Anterior cingulate cortex (tissue), 58 donors: ENCODE measurements around the gene PPP2R2B.

Experiments
- DNase-seq, 58 donors: peaks; one replicate each; lab custom pipeline; 2025; lab: John Stamatoyannopoulos, UW

PPP2R2B gene

GRCh38 chr5:146878476-146879172 is at the start of gene PPP2R2B:
PPP2R2B (minus strand) TSS chr5:146878757.
- DNase-seq = peak in 56 of 58 donors; percentile 27 to 85 (median 69)

DNA sequence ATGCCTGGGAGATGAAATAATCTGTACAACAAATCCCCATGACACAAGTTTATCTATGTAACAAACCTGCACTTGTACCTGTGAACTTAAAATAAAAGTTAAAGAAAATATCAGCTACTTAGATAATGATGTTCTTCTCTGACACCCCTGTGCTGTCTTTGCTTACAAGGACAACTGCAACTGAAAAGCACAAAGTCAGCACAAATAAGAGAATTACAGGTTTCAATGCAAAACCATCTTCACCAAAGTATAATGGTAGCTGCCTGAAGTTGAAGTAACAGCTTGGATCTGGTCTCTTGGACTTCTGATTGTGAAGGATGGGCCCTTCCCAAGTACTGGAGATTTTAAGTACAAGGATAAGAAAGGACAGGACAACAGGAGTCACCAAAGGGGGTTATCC is 45.6 kb upstream of the PPP2R2B start:
- DNase-seq = no peak

- DNase-seq = no peak
Observed at GRCh38 chr5:146921225-146921624, 42.7 kb upstream of the PPP2R2B start.

DNA sequence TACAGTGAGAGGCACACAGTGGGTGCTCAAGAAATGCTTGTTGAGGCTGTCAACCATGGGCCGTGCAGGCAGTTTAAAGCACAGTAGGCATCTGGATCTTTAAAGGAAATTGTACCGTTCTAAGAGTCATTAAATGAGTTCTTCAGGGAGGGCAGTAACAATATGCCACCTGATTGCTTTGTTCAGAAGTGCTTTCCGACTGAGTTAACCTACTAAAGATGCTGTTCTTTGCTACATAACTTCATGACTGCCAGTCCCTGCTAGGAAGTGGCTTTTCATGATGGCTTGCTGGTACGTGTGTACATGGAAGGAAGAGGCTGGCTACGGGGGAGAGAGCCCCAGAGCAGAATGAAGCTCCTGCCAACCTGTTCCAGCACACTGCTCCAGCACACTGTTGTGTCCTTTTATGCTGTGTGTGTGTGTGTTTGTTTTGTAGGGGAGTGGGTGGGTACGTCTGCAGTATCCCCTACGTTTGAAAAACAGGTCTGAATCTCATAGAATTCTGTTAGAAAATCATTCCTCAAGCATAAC is 41.9 kb upstream of the PPP2R2B start:
- no peak for DNase-seq

GRCh38 chr5:146919304-146919703 is 40.7 kb upstream of the PPP2R2B start:
- DNase-seq = no peak

- no peak for DNase-seq
Observed at GRCh38 chr5:146917931-146918330, 39.4 kb upstream of the PPP2R2B start.

- no peak for DNase-seq
Observed at GRCh38 chr5:146912874-146913273, 34.3 kb upstream of the PPP2R2B start.

- DNase-seq = no peak
Observed at GRCh38 chr5:146910239-146910638, 31.7 kb upstream of the PPP2R2B start.

GRCh38 chr5:146909255-146910068 is 30.9 kb upstream of the PPP2R2B start:
- DNase-seq = no peak

- peak in 8 of 58 donors; percentile 1 to 32 (median 8) for DNase-seq
Observed at GRCh38 chr5:146906803-146907202, 28.2 kb upstream of the PPP2R2B start.

DNA sequence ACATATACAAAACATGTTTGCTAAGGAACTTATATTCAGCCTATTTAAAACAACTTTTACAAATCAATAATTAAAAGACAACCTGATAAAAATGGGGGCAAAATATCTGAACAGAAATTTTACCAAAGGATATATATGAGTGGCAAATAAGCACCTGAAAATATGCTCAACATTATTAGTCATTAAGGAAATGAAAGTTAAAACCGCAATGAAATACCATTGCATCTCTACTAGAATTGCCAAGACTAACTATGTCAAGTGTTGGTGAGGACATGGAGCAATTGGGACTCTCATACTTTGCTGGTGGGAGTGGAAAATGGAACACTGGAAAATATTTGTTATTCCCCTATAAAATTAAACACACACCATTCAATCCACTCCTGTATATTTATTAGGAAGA is 26.3 kb upstream of the PPP2R2B start:
- DNase-seq = no peak

DNA sequence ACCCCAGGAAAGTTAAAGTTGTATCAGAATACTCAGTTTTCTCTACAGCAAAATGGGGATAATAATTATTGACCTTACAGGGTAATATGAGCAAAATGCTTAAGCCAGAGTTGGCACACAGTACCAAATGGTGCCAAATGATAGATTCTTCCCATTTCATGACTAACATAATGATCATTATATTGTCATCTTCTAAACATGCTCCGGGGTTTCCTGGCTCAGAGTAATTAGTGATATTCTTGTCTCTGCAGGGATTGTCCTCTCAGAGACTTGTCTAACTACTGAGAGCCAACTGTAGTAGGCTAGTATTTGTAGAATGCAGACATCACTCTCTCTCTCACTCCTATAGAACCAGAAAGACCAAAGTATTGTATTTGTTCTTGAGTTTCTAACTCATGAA is 25.2 kb upstream of the PPP2R2B start:
- DNase-seq = no peak

DNA sequence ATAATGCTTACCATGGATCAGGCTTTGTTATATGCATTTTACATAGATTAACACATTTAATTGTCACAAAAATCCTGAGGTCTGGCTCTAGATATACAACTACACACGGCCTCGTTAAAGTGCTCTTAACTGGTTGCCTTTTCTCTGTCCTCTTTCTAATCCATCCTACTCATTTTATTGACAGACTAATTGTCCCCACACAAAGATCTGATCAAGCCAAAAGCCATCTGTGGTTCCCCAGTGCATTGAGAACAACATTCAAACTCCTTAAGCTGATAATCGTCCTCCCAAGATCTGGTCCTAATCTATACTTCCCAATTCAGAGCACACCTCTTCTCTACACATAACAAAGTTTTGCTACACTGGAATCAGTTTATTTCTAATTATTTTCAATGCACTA is 23.9 kb upstream of the PPP2R2B start:
- DNase-seq = no peak

DNA sequence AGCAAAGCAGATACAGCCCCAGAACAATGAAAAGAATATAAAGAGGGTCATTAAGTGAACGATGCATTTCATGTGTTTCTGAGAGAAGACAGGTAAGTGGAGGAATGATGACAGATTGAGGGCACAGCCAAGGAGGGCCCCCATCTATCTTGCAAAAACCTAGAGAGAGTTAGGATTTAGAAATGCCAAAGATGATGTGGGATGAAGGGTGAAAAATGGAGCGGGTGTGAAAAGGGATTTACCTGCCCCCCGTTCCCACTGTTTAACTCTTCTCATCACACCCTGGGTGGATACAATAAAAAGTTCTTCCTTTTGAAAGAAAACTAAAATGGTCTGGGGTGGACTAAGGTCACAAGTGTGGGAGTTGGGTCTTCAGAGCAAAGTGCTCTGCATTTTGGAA is 18.5 kb upstream of the PPP2R2B start:
- no peak for DNase-seq

- peak in 1 of 58 donors; percentile 12 for DNase-seq
Observed at GRCh38 chr5:146894753-146895521, 16.4 kb upstream of the PPP2R2B start.

- DNase-seq = no peak
Observed at GRCh38 chr5:146893991-146894390, 15.4 kb upstream of the PPP2R2B start.

DNA sequence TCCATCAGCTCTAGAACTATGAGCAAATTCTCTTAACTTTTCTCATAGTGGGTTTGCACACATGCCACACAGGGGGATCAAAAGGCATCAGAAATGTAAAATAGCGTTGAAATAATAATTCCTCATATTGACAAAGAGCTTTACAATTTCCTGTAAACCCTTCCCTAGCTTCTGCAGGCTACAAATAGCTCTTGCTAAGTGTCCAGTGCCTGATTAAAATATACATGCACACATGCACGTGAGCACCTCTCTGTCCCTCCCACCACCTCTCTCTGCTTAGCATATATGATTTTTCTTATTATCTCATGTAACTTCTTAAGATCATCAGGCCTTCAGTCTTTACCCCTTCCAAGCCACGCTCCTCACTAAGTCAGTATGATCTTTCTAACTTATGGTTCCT is 13.7 kb upstream of the PPP2R2B start:
- no peak for DNase-seq

GRCh38 chr5:146891511-146891910 is 13.0 kb upstream of the PPP2R2B start:
- no peak for DNase-seq

DNA sequence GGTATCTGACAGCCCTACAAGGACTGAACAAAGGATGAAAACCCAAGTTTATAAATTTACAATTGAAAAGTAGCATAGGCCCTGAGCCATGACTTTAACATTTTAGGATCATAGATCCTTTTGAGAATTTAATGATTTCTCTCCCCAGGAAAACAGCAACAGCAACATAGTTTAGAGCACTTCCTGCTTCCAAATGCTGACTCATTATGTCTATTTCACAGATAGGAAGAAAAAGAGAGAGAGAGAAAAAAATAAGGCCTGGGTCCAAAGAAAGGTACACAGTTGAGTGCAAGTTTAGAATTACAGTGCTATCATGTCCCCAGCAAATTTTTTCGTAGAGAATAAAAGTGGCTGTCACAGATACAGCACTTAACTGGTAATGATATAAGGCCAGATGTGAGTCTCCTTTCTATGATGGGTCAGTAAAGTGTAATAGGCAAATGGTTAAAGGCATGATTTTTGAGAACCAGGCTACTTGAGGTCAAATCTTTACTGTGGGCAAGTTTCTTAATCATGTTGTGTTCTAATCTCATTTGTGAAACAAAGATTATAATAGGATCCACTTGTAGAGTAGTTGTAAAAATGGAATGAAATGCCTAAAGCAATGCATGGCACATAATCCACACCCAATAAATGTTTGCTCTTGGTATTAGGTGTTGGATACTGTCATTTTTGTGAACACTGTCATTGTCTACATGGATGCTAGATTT is 12.3 kb upstream of the PPP2R2B start:
- DNase-seq = no peak

DNA sequence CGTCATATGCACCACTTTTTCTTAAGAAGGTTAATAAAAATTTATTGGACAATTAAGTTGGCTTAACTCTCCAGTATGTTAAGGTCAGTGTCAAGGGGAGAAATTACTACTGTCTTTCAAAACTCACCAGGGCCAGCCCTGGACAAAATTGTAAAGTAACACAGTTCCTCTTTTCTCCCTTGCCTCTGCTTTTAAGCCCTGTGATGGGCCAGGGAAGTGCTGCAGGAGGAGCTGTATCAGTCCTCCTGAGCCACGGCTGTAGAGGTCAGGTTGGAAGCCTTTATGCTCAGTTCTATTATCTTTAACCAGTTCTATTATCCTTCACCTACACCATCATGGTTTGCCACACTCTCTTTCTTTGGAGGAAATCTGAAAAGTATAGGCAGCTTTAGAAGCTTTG is 11.5 kb upstream of the PPP2R2B start:
- DNase-seq = no peak
